G401.6 (cell line): ENCODE results near the gene SHOC2.
"Not testable (repeated sequence)": the region's sequence is repeated elsewhere in the genome, so short reads cannot be mapped to it uniquely, and the experiment has no call there.

Experiments used
- FAIRE-seq: peaks from 2 replicates; lab custom pipeline; 2012; peaks lifted over from hg19 to GRCh38; lab: Jason Lieb, UNC

The SHOC2 gene

GRCh38 chr10:110901954-110902819, 17.2 kb upstream of the SHOC2 start:
- FAIRE-seq = no peak

- no peak for FAIRE-seq
These were observed 15.8 kb upstream of the SHOC2 start for GRCh38 chr10:110903280-110904278.

- no peak for FAIRE-seq
These were observed 9.3 kb upstream of the SHOC2 start for GRCh38 chr10:110910138-110910537.

- FAIRE-seq = peak; percentile 23
These were observed 7.0 kb upstream of the SHOC2 start for GRCh38 chr10:110912374-110912773.

GRCh38 chr10:110914431-110914830, 5.0 kb upstream of the SHOC2 start:
- no peak for FAIRE-seq

GRCh38 chr10:110915035-110915434, 4.4 kb upstream of the SHOC2 start:
- FAIRE-seq = no peak

GRCh38 chr10:110915600-110915999, 3.8 kb upstream of the SHOC2 start:
- not testable (repeated sequence) for FAIRE-seq

GRCh38 chr10:110916554-110917346, 2.7 kb upstream of the SHOC2 start:
- no peak for FAIRE-seq

- peak; percentile 97 for FAIRE-seq
These were observed 1.1 kb upstream of the SHOC2 start for GRCh38 chr10:110918269-110918642.

- FAIRE-seq = peak; percentile 99
These were observed 608 bp upstream of the SHOC2 start, which contains the start of gene BBIP1 for GRCh38 chr10:110918643-110919348. Gene BBIP1, minus strand, starts transcription at chr10:110919180. Its CDS starts 1,023 bp downstream, at chr10:110918157.

GRCh38 chr10:110919971-110920881, 822 bp downstream of the SHOC2 start:
- no peak for FAIRE-seq

GRCh38 chr10:110923856-110924493, 4.6 kb downstream of the SHOC2 start:
- peak; percentile 82 for FAIRE-seq

GRCh38 chr10:110927461-110927860, 8.1 kb downstream of the SHOC2 start:
- FAIRE-seq = peak; percentile 50

GRCh38 chr10:110931769-110932381, 12.5 kb downstream of the SHOC2 start:
- FAIRE-seq = no peak

GRCh38 chr10:110932505-110933180, 13.2 kb downstream of the SHOC2 start:
- peak; percentile 48 for FAIRE-seq

- FAIRE-seq = no peak
These were observed 17.4 kb downstream of the SHOC2 start for GRCh38 chr10:110936757-110937156.

GRCh38 chr10:110939419-110939818, 20.0 kb downstream of the SHOC2 start:
- no peak for FAIRE-seq

- FAIRE-seq = no peak
These were observed 25.5 kb downstream of the SHOC2 start for GRCh38 chr10:110944792-110945396.
